Retinal pigment epithelial cell (primary cell): Measurements from ENCODE around the gene NFATC3.

Experiments
- DNase-seq: peaks from one replicate; pipeline ENCODE4 v3.0.0-alpha.2; 2010; ENCODE audit warnings: low read depth
- H3K4me3 ChIP-seq: 2 replicates; pipeline ENCODE4 v1.5.1; 2011; ENCODE audit warnings: mild to moderate bottlenecking, low read length, control low read depth, moderate library complexity
- TF ChIP-seq, protein P1 (sequence below): conservative IDR thresholded peaks from 2 replicates; pipeline ENCODE4 v1.5.1; 2011; ENCODE audit warnings: low read depth, low read length, control low read depth, inconsistent platforms

NFATC3 gene

DNA sequence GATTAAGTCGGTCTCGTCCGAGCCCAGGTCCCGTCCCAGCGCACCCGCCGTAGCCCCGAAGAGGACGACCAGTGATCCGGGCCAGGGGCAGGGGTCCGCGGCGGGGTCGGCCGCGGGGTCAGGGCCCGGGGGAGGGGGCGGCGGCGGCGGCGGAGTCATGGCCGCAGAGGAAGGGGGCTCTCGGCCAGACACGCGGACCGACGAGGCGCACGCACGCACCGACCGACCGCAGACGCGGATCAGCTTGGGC is 150.6 kb downstream of the NFATC3 start, which contains the start of gene ESRP2:
Gene ESRP2, minus strand, starts transcription at position 241 of the 250 bp plus-strand sequence. Its CDS starts 82 bp downstream, at position 159.
- no peak for DNase-seq
- TF ChIP-seq, protein P1, sequence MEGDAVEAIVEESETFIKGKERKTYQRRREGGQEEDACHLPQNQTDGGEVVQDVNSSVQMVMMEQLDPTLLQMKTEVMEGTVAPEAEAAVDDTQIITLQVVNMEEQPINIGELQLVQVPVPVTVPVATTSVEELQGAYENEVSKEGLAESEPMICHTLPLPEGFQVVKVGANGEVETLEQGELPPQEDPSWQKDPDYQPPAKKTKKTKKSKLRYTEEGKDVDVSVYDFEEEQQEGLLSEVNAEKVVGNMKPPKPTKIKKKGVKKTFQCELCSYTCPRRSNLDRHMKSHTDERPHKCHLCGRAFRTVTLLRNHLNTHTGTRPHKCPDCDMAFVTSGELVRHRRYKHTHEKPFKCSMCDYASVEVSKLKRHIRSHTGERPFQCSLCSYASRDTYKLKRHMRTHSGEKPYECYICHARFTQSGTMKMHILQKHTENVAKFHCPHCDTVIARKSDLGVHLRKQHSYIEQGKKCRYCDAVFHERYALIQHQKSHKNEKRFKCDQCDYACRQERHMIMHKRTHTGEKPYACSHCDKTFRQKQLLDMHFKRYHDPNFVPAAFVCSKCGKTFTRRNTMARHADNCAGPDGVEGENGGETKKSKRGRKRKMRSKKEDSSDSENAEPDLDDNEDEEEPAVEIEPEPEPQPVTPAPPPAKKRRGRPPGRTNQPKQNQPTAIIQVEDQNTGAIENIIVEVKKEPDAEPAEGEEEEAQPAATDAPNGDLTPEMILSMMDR = no peak
- peak within 1 kb of the TSS; percentile 50 for H3K4me3 ChIP-seq

GRCh38 chr16:68236137-68236825 is 151.1 kb downstream of the NFATC3 start:
- no peak for DNase-seq
- TF ChIP-seq, protein P1 = no peak
- H3K4me3 ChIP-seq = peak overlapping the region; percentile 50

DNA sequence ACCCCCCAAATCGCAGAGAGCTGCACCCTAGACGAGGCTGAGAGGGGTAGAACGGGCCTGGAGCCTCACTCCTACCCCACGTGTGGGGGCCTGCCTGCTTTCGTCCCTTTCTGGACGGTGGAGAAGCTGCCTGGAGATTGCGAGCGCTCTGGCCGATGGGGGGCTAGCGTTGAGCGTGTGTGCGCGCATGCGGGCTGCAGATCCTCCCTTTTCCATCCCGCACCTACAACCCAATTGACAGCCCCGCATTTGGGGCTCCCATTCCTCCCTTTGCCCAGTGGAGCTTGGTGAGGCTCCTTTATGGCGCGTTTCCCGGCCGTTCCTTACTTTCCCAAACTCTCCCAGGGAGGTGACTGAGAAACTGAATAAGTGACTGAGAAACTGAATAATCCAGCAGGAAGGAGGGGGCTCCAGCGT is 151.7 kb downstream of the NFATC3 start:
- H3K4me3 ChIP-seq = peak overlapping the region; percentile 43
- DNase-seq = no peak
- TF ChIP-seq, protein P1 = no peak

GRCh38 chr16:68237243-68238028 is 152.3 kb downstream of the NFATC3 start:
- TF ChIP-seq, protein P1 = no peak

DNA sequence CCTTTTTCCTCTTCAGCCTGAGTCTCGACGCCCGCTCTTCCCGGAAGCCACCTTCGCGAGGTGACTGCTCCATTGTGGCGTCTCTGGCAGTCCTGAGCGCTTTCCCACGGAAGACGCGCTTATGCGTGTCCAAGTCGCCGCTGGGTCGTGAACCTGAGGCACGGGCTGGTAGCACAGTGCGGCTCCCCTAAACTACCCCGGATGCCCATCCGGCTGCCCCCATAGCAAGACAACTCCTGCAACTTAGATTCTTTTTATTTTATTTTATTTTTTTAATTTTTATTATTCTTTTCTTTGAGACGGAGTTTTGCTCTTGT is 152.8 kb downstream of the NFATC3 start:
- TF ChIP-seq, protein P1 = no peak
- H3K4me3 ChIP-seq = peak overlapping the region; percentile 49
- DNase-seq = no peak

More at GRCh38 chr16:68237243-68238028, 152.3 kb downstream of the NFATC3 start:
- DNase-seq = peak; percentile 96
- H3K4me3 ChIP-seq = peak overlapping the region; percentile 49

DNA sequence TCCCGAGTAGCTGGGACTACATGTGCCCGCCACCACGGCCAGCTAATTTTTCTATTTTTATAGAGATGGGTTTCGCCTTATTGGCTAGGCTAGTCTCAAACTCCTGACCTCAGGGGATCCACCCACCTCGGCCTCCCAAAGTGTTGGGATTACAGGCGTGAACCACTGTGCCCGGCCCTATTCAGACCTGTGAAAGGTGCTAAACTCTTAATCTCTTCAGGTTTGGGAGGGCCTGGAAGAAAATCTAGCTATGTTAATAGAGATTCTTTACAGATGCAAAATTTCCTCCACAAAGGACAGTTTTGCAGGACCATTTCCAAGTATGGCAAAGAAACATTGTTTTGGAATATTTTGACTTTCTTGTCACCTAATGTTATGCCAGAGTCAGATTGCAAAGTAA is 156.9 kb downstream of the NFATC3 start:
- TF ChIP-seq, protein P1 = no peak
- DNase-seq = no peak
- no peak overlapping the region for H3K4me3 ChIP-seq
